A673 (cell line): ENCODE data around the gene MPC1. TPM values are rescaled to one million over a fixed set of nuclear protein-coding genes. Genes with fewer than 3 reads are reported as not detected.

Source experiments
- BruUV-seq: library from RNA; stranded (reverse); fragments of 400-500 nt; replicated peaks from 2 replicates; lab custom pipeline; 2021; lab: Mats Ljungman, UMichigan
- CTCF ChIA-PET: fragments of 300-600 bp; sonication (Branson Sonifier 250); formaldehyde crosslinking; loops from one replicate; lab custom pipeline; 2022; ENCODE audit warnings: antibody characterized with exemption; lab: Charles Lee
- POLR2A ChIA-PET: fragments of 300-600 bp; sonication (Branson Sonifier 250); formaldehyde crosslinking; loops from one replicate; lab custom pipeline; 2022; ENCODE audit warnings: antibody characterized with exemption; ENCODE audit not compliant: low non-redundant PET; lab: Charles Lee
- DNase-seq: peaks from one replicate; pipeline ENCODE4 v3.0.0-alpha.2; 2015; ENCODE audit warnings: low spot score
- H3K27ac ChIP-seq: fragments of 200-600 bp; sonication (generic); 2 replicates; pipeline ENCODE4 v1.5.1; 2016; ENCODE audit warnings: mixed run types, low read depth, mild to moderate bottlenecking, mixed read lengths, antibody characterized with exemption, low read length; ENCODE audit not compliant: poor library complexity, severe bottlenecking
- H3K27me3 ChIP-seq: fragments of 200-600 bp; sonication (generic); replicated peaks from 2 replicates; pipeline ENCODE4 v1.6.1; 2017; ENCODE audit warnings: mixed run types, low read depth, mild to moderate bottlenecking, mixed read lengths, antibody characterized with exemption, low read length; ENCODE audit not compliant: insufficient read depth, poor library complexity
- H3K36me3 ChIP-seq: fragments of 200-600 bp; sonication (generic); 2 replicates; pipeline ENCODE4 v1.6.1; 2016; ENCODE audit warnings: mixed run types, mild to moderate bottlenecking, mixed read lengths, antibody characterized with exemption, low read length; ENCODE audit not compliant: insufficient read depth, poor library complexity, severe bottlenecking
- H3K4me1 ChIP-seq: fragments of 200-600 bp; sonication (generic); 2 replicates; pipeline ENCODE4 v1.6.1; 2017; ENCODE audit warnings: mixed run types, mild to moderate bottlenecking, mixed read lengths, antibody characterized with exemption, low read length; ENCODE audit not compliant: insufficient read depth, poor library complexity, severe bottlenecking
- H3K4me3 ChIP-seq: fragments of 200-600 bp; sonication (generic); 2 replicates; pipeline ENCODE4 v1.5.1; 2016; ENCODE audit warnings: low read depth, mixed run types, mild to moderate bottlenecking, mixed read lengths, low read length; ENCODE audit not compliant: poor library complexity, severe bottlenecking
- H3K9me3 ChIP-seq: fragments of 200-600 bp; sonication (generic); 2 replicates; pipeline ENCODE4 v1.6.1; 2016; ENCODE audit warnings: mixed run types, low read depth, mild to moderate bottlenecking, mixed read lengths, antibody characterized with exemption, low read length; ENCODE audit not compliant: poor library complexity, severe bottlenecking
- EZH2 ChIP-seq: fragments of 200-600 bp; sonication (generic); IDR thresholded peaks from 2 replicates; pipeline ENCODE4 v1.6.1; 2017; ENCODE audit warnings: borderline replicate concordance, low read depth, mild to moderate bottlenecking, mixed read lengths, antibody characterized with exemption, low read length; ENCODE audit not compliant: poor library complexity, severe bottlenecking
- intact Hi-C: fragments of 100-400 bp; cut with micrococcal nuclease; formaldehyde crosslinking; loops from one replicate; pipeline ENCODE4 v1.10.0; 2022; ENCODE audit not compliant: unreplicated experiment
- total RNA-seq: library from RNA; stranded (reverse); gene quantifications from 2 replicates; pipeline ENCODE4 v1.2.3, GENCODE V29; 2021
- TF ChIP-seq, protein P1 (sequence below): fragments of 300-800, 200-600 bp; sonication (generic); conservative IDR thresholded peaks from 2 replicates; pipeline ENCODE4 v1.5.1; 2017; ENCODE audit warnings: low read depth, mild to moderate bottlenecking, antibody characterized with exemption, low read length, moderate library complexity, mixed read lengths

The MPC1 gene
- total RNA-seq, 1 experiment from 2014 or later = 35.9 TPM

- TF ChIP-seq, protein P1, sequence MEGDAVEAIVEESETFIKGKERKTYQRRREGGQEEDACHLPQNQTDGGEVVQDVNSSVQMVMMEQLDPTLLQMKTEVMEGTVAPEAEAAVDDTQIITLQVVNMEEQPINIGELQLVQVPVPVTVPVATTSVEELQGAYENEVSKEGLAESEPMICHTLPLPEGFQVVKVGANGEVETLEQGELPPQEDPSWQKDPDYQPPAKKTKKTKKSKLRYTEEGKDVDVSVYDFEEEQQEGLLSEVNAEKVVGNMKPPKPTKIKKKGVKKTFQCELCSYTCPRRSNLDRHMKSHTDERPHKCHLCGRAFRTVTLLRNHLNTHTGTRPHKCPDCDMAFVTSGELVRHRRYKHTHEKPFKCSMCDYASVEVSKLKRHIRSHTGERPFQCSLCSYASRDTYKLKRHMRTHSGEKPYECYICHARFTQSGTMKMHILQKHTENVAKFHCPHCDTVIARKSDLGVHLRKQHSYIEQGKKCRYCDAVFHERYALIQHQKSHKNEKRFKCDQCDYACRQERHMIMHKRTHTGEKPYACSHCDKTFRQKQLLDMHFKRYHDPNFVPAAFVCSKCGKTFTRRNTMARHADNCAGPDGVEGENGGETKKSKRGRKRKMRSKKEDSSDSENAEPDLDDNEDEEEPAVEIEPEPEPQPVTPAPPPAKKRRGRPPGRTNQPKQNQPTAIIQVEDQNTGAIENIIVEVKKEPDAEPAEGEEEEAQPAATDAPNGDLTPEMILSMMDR = no peak
- TF ChIP-seq EZH2 = no peak
- H3K4me3 ChIP-seq = no peak overlapping the region
- ChIA-PET POLR2A (interaction anchor here (0.6 kb wide), 1 partner anchor 64 kb away, joined by 3 read pairs; no protein-coding TSS in a partner anchor), CTCF (no interaction called here)
- DNase-seq = no peak
- H3K36me3 ChIP-seq = no peaks in the 10 kb centered on the region
- intact Hi-C loops = loop anchor here (5.0 kb wide), 1 partner anchor 38 kb away; the partner anchor contains the start of gene MPC1
- H3K27me3 ChIP-seq = no peaks in the 10 kb centered on the region
- H3K9me3 ChIP-seq = no peaks in the 10 kb centered on the region
- BruUV-seq = no TSS peak
- peaks cover 5% of the 10 kb centered on the region for H3K4me1 ChIP-seq
- H3K27ac ChIP-seq = no peak overlapping the region
These were observed 38.5 kb downstream of the MPC1 start for GRCh38 chr6:166344240-166344639.

GRCh38 chr6:166343150-166343487, 39.6 kb downstream of the MPC1 start:
- no TSS peak for BruUV-seq
- intact Hi-C loops = loop anchor here (5.0 kb wide), 1 partner anchor 39 kb away; the partner anchor contains the start of gene MPC1
- no peak for TF ChIP-seq EZH2
- TF ChIP-seq, protein P1 = no peak
- CTCF ChIA-PET = interaction anchor here (0.7 kb wide), 1 partner anchor 30 kb away, joined by 3 read pairs; no protein-coding TSS in a partner anchor
- POLR2A ChIA-PET = interaction anchor here (0.6 kb wide), 1 partner anchor 55 kb away, joined by 3 read pairs; no protein-coding TSS in a partner anchor
- Histone ChIP-seq H3K27me3 (no peaks in the 10 kb centered on the region), H3K4me1 (peaks cover 5% of the 10 kb centered on the region), H3K36me3 (no peaks in the 10 kb centered on the region), H3K9me3 (no peaks in the 10 kb centered on the region), H3K27ac (peak overlapping the region; percentile 99), H3K4me3 (peak overlapping the region; percentile 82)
- no peak for DNase-seq

DNA sequence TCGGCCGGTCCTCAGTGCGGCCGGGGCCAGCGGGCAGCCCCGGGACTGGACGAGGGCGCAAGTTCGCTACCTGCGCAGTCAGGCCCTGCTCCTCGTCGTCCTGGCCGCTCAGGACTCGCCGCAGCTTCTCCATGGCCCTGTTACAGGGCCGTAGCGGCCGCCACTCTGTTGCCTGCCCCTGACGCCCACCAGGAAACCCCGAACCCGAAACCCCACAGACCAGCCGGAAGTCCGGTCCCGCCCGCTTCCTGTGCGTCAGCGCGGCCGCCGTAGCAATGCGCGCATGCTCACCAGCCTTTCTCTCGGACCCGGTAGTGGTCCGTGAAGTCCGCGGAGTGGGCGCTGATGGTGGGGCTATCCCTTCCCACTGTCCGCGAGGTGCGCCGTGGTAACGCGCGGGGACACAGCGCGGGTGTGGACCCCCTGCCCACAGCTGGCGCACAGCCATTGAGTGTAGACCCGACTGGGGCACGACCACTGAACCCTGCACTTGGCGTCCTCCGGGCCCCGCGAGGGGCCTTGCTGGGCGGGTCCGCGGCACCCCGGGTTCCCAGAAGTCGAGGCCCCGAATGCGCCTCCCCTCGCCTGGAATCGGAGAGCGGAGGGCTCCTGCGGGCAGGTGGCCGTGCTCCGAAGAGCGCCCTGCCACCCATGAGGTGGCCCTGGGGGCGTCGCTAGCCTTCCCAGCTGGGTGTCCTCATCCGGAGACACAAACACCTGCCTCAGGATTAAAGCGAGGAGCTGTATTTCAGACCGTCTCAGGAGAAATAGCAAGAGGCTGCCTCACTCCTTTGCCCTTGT, 40.2 kb downstream of the MPC1 start, which contains the start of gene SFT2D1:
Gene SFT2D1, minus strand, starts transcription at position 197 of the 801 bp plus-strand sequence. Its CDS starts 64 bp downstream, at position 133.
- Histone ChIP-seq H3K36me3 (peaks cover 1% of the 10 kb centered on the region), H3K4me3 (peak within 1 kb of the TSS; percentile 82), H3K27ac (peak within 1 kb of the TSS; percentile 99), H3K4me1 (peaks cover 5% of the 10 kb centered on the region), H3K27me3 (no peaks in the 10 kb centered on the region), H3K9me3 (no peaks in the 10 kb centered on the region)
- DNase-seq = peak; percentile 91
- intact Hi-C loops = loop anchor here (5.0 kb wide), 1 partner anchor 40 kb away; the partner anchor contains the start of gene MPC1
- POLR2A ChIA-PET = interaction anchor here (0.6 kb wide), 2 partner anchors 55 to 285 kb away, joined by 3 to 4 read pairs; no protein-coding TSS in a partner anchor
- CTCF ChIA-PET = interaction anchor here (0.7 kb wide), 1 partner anchor 29 kb away, joined by 3 read pairs; no protein-coding TSS in a partner anchor
- TF ChIP-seq, protein P1 = no peak
- TF ChIP-seq EZH2 = no peak
- BruUV-seq = no TSS peak
